Measurements from ENCODE around the gene LZIC. TPM values are rescaled to one million over a fixed set of nuclear protein-coding genes. Genes with fewer than 3 reads are reported as not detected.
A peak's percentile ranks its signal among the peaks of the same experiment; 100 is the strongest.

LZIC gene
- total and polyA plus RNA-seq, 9 of the 15 experiments (the other 6 are each of a cell fraction or from before 2014, with no cell fraction given) = 32.9 to 109 (median 61.7) TPM

DNA sequence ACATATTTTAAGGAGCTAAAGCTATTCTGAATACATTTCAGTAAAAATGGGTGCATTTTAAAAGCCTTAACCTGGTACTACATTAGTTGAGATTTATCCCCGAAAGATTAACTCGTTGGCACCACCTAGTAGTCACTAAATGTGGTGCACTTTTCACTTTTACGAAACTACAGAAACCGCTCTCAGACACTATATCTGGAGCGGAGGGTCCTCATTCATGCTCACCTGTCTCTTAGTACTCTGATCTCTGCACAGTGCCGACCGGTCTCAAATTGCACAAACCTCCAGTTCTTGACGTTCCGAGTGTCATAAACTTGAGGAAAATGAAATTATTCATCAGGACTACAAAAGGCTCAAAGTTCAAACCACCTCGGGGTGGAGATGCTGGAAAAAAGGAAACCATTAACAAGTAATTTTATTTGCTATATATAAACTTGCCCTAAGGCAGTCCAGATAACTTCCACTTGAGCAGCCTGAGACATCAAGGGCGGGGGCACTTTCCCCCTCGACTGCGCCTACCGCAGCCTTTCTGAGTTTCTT lies 722 bp downstream of the LZIC start (continued):
- TF ChIP-seq, protein P1, sequence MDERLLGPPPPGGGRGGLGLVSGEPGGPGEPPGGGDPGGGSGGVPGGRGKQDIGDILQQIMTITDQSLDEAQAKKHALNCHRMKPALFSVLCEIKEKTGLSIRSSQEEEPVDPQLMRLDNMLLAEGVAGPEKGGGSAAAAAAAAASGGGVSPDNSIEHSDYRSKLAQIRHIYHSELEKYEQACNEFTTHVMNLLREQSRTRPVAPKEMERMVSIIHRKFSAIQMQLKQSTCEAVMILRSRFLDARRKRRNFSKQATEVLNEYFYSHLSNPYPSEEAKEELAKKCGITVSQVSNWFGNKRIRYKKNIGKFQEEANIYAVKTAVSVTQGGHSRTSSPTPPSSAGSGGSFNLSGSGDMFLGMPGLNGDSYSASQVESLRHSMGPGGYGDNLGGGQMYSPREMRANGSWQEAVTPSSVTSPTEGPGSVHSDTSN (CRISPR knock-in tag; IDR thresholded peaks at IDR 0.05; ENCODE audit: low read depth) = no peak
- TF ChIP-seq, protein P1 (tag; conservative IDR thresholded peaks at IDR 0.05; ENCODE audit: low read depth) = no peak
- TF ChIP-seq NR2C2 (CRISPR knock-in tag; IDR thresholded peaks at IDR 0.05) (no peak), NR2C2 (tag; IDR thresholded peaks at IDR 0.05) (no peak), SMAD4 (CRISPR knock-in tag; conservative IDR thresholded peaks at IDR 0.05) (no peak), ZNF41 (CRISPR knock-in tag; conservative IDR thresholded peaks at IDR 0.05) (no peak), ATF7 (IDR thresholded peaks at IDR 0.05) (no peak), DPF2 (IDR thresholded peaks at IDR 0.05) (0 out of 2 replicates have a peak, but pooled peaks have one; percentile 12), ZBTB17 (CRISPR knock-in tag; IDR thresholded peaks at IDR 0.05) (no peak), ZSCAN32 (CRISPR knock-in tag; IDR thresholded peaks at IDR 0.05) (no peak), NCOA2 (IDR thresholded peaks at IDR 0.05; ENCODE audit: partially characterized antibody in 2 of 2) (no peak), RBFOX2 (IDR thresholded peaks at IDR 0.05; ENCODE audit: low read depth, low read length) (no peak), ZNF764 (CRISPR knock-in tag; IDR thresholded peaks at IDR 0.05; ENCODE audit: low read depth) (no peak), ETV5 (CRISPR knock-in tag; IDR thresholded peaks at IDR 0.05; ENCODE audit: low read depth) (no peak), PRPF4 (IDR thresholded peaks at IDR 0.05; ENCODE audit: insufficient read depth, low read depth, low read length, poor library complexity, severe bottlenecking) (no peak), RUNX1 (IDR thresholded peaks at IDR 0.05; ENCODE audit: low read depth) (no peak), ZNF263 (CRISPR knock-in tag; IDR thresholded peaks at IDR 0.05; ENCODE audit: borderline replicate concordance) (no peak), MTA1 (IDR thresholded peaks at IDR 0.05; ENCODE audit: borderline replicate concordance) (no peak), ARID1B (IDR thresholded peaks at IDR 0.05) (no peak)
- TF ChIP-seq, protein P2, sequence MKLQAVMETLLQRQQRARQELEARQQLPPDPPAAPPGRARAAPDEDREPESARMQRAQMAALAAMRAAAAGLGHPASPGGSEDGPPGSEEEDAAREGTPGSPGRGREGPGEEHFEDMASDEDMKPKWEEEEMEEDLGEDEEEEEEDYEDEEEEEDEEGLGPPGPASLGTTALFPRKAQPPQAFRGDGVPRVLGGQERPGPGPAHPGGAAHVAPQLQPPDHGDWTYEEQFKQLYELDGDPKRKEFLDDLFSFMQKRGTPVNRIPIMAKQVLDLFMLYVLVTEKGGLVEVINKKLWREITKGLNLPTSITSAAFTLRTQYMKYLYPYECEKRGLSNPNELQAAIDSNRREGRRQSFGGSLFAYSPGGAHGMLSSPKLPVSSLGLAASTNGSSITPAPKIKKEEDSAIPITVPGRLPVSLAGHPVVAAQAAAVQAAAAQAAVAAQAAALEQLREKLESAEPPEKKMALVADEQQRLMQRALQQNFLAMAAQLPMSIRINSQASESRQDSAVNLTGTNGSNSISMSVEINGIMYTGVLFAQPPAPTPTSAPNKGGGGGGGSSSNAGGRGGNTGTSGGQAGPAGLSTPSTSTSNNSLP (IDR thresholded peaks at IDR 0.05; ENCODE audit: borderline replicate concordance, low read depth, low read length) = no peak
- TF ChIP-seq, protein P3, sequence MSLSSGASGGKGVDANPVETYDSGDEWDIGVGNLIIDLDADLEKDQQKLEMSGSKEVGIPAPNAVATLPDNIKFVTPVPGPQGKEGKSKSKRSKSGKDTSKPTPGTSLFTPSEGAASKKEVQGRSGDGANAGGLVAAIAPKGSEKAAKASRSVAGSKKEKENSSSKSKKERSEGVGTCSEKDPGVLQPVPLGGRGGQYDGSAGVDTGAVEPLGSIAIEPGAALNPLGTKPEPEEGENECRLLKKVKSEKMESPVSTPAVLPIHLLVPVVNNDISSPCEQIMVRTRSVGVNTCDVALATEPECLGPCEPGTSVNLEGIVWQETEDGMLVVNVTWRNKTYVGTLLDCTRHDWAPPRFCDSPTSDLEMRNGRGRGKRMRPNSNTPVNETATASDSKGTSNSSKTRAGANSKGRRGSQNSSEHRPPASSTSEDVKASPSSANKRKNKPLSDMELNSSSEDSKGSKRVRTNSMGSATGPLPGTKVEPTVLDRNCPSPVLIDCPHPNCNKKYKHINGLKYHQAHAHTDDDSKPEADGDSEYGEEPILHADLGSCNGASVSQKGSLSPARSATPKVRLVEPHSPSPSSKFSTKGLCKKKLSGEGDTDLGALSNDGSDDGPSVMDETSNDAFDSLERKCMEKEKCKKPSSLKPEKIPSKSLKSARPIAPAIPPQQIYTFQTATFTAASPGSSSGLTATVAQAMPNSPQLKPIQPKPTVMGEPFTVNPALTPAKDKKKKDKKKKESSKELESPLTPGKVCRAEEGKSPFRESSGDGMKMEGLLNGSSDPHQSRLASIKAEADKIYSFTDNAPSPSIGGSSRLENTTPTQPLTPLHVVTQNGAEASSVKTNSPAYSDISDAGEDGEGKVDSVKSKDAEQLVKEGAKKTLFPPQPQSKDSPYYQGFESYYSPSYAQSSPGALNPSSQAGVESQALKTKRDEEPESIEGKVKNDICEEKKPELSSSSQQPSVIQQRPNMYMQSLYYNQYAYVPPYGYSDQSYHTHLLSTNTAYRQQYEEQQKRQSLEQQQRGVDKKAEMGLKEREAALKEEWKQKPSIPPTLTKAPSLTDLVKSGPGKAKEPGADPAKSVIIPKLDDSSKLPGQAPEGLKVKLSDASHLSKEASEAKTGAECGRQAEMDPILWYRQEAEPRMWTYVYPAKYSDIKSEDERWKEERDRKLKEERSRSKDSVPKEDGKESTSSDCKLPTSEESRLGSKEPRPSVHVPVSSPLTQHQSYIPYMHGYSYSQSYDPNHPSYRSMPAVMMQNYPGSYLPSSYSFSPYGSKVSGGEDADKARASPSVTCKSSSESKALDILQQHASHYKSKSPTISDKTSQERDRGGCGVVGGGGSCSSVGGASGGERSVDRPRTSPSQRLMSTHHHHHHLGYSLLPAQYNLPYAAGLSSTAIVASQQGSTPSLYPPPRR (CRISPR knock-in tag; IDR thresholded peaks at IDR 0.05; ENCODE audit: borderline replicate concordance) = no peak

All from K562 (cell line).